GM13976 (cell line): Measurements from ENCODE around the gene CLIC5.

Source experiments
- DNase-seq: peaks from one replicate; pipeline ENCODE4 v3.0.0; 2012; ENCODE audit warnings: low spot score
- in situ Hi-C: fragments of 300-500 bp; cut with MboI; formaldehyde crosslinking; loops from one replicate; pipeline ENCODE4 v1.12.0; 2022; ENCODE audit warnings: low sequenced_read_pairs, mixed read lengths, inconsistent platforms; ENCODE audit not compliant: unreplicated experiment
- TF ChIP-seq, protein P1 (sequence below): IDR thresholded peaks from 2 replicates; pipeline ENCODE4 v1.5.1; 2012; ENCODE audit warnings: borderline replicate concordance, mild to moderate bottlenecking; ENCODE audit not compliant: insufficient read depth; ENCODE audit errors: extremely low read depth, missing control alignments, control extremely low read depth

The CLIC5 gene

GRCh38 chr6:45832063-45832462 lies 183.6 kb downstream of the CLIC5 start:
- no peak for DNase-seq
- TF ChIP-seq, protein P1, sequence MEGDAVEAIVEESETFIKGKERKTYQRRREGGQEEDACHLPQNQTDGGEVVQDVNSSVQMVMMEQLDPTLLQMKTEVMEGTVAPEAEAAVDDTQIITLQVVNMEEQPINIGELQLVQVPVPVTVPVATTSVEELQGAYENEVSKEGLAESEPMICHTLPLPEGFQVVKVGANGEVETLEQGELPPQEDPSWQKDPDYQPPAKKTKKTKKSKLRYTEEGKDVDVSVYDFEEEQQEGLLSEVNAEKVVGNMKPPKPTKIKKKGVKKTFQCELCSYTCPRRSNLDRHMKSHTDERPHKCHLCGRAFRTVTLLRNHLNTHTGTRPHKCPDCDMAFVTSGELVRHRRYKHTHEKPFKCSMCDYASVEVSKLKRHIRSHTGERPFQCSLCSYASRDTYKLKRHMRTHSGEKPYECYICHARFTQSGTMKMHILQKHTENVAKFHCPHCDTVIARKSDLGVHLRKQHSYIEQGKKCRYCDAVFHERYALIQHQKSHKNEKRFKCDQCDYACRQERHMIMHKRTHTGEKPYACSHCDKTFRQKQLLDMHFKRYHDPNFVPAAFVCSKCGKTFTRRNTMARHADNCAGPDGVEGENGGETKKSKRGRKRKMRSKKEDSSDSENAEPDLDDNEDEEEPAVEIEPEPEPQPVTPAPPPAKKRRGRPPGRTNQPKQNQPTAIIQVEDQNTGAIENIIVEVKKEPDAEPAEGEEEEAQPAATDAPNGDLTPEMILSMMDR, result no peak
- in situ Hi-C loops, result no loop called here
